Kidney epithelial cell (primary cell): Measurements from ENCODE around the gene OR2V2. TPM values are rescaled to one million over a fixed set of nuclear protein-coding genes. Genes with fewer than 3 reads are reported as not detected.

Source experiments
- DNase-seq: peaks from one replicate; pipeline ENCODE4 v3.0.0-alpha.2; 2010; ENCODE audit warnings: low read depth
- H3K27me3 ChIP-seq: 2 replicates; pipeline ENCODE4 v1.6.0; 2011; ENCODE audit warnings: low read length; ENCODE audit not compliant: control insufficient read depth, insufficient read depth
- H3K36me3 ChIP-seq: 2 replicates; pipeline ENCODE4 v1.5.1; 2011; ENCODE audit warnings: low read length; ENCODE audit not compliant: control insufficient read depth, insufficient read depth
- H3K4me3 ChIP-seq: 2 replicates; pipeline ENCODE4 v1.5.1; 2011; ENCODE audit warnings: low read depth, mild to moderate bottlenecking, control low read depth, low read length
- CTCF ChIP-seq: IDR thresholded peaks from 2 replicates; pipeline ENCODE4 v1.5.1; 2011; ENCODE audit warnings: mild to moderate bottlenecking, moderate library complexity, low read length, control low read depth, inconsistent platforms; ENCODE audit not compliant: insufficient read depth, poor library complexity, severe bottlenecking
- total RNA-seq: library from RNA; depleted of rRNA; stranded (reverse); fragments of >200 nt; gene quantifications from 2 replicates; pipeline ENCODE4 v1.2.3, GENCODE V29; 2015

The OR2V2 gene
- total RNA-seq, 1 donor from 2014 or later: not detected

- no peaks in the 10 kb centered on the region for H3K27me3 ChIP-seq
- TF ChIP-seq CTCF: no peak
- no peaks in the 10 kb centered on the region for H3K36me3 ChIP-seq
- H3K4me3 ChIP-seq: no peak overlapping the region
- DNase-seq: no peak
Observed at GRCh38 chr5:181105391-181106025, 41.9 kb upstream of the OR2V2 start.

- Histone ChIP-seq H3K36me3 (no peaks in the 10 kb centered on the region), H3K27me3 (no peaks in the 10 kb centered on the region), H3K4me3 (no peak overlapping the region)
- no peak for DNase-seq
- no peak for TF ChIP-seq CTCF
Observed at GRCh38 chr5:181107699-181108098, 39.7 kb upstream of the OR2V2 start.

- H3K36me3 ChIP-seq: no peaks in the 10 kb centered on the region
- no peak for DNase-seq
- H3K27me3 ChIP-seq: no peaks in the 10 kb centered on the region
- H3K4me3 ChIP-seq: no peak overlapping the region
- no peak for TF ChIP-seq CTCF
Observed at GRCh38 chr5:181108578-181109165, 38.7 kb upstream of the OR2V2 start.

- H3K36me3 ChIP-seq: no peaks in the 10 kb centered on the region
- no peak for DNase-seq
- H3K4me3 ChIP-seq: no peak overlapping the region
- no peak for TF ChIP-seq CTCF
- H3K27me3 ChIP-seq: peaks cover 5% of the 10 kb centered on the region
Observed at GRCh38 chr5:181109489-181110013, 37.8 kb upstream of the OR2V2 start.

GRCh38 chr5:181111010-181111409 lies 36.4 kb upstream of the OR2V2 start:
- no peak overlapping the region for H3K4me3 ChIP-seq
- no peaks in the 10 kb centered on the region for H3K36me3 ChIP-seq
- TF ChIP-seq CTCF: no peak
- DNase-seq: no peak
- peaks cover 6% of the 10 kb centered on the region for H3K27me3 ChIP-seq
